ENCODE results near the gene TEX26.

Gene TEX26

GRCh38 chr13:31012655-31013024 lies 80.2 kb downstream of the TEX26 start:
- DNase-seq (ENCODE audit: low read depth), result no peak

GRCh38 chr13:31014456-31014855 lies 82.0 kb downstream of the TEX26 start:
- no peak for DNase-seq (ENCODE audit: low read depth)

GRCh38 chr13:31015199-31015598 lies 82.7 kb downstream of the TEX26 start:
- DNase-seq (ENCODE audit: low read depth), result no peak

- DNase-seq (ENCODE audit: low read depth), result no peak
Measured at GRCh38 chr13:31016342-31017325, 84.2 kb downstream of the TEX26 start.

- no peak for DNase-seq (ENCODE audit: low read depth)
Measured at GRCh38 chr13:31018511-31018910, 86.1 kb downstream of the TEX26 start.

GRCh38 chr13:31020996-31021395 lies 88.5 kb downstream of the TEX26 start:
- no peak for DNase-seq (ENCODE audit: low read depth)

- no peak for DNase-seq (ENCODE audit: low read depth)
Measured at GRCh38 chr13:31022288-31022895, 89.9 kb downstream of the TEX26 start.

- no peak for DNase-seq (ENCODE audit: low read depth)
Measured at GRCh38 chr13:31022928-31023530, 90.6 kb downstream of the TEX26 start.

Data from stimulated activated CD8-positive, alpha-beta memory T cell treated with anti-CD3 and anti-CD28 coated beads, Interleukin-12 subunit alpha, Interleukin-12 subunit beta, amount 100 ng/mL, for 4 hours (primary cell).